NCI-H2029 treated with DMSO at 0.1 percent for 48 hours (cell line): Measurements from ENCODE around the gene SMARCC1.

Experiments
- DNase-seq: peaks from one replicate; lab custom pipeline; 2025; lab: John Stamatoyannopoulos, UW

The SMARCC1 gene

GRCh38 chr3:47701388-47701787 lies 80.3 kb downstream of the SMARCC1 start:
- no peak for DNase-seq

GRCh38 chr3:47692158-47692557 lies 89.5 kb downstream of the SMARCC1 start:
- no peak for DNase-seq

DNA sequence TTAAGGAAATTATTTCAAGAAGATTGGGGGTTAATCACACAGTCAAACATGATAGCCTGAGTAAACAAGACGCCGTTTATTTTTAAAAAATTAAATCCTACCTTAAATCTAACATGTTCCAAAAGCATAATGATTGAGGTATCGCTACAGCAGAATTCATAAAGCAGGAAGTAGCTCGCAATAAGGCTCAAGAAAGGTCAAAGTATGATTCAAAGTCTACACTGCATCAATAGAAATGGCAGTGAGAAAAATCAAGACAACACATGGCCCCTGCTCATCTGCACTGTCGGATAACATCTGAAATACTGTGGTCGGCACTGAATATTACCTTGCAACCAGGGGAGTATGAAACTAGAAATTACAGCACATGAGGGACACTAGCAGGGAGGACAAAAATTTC lies 93.2 kb downstream of the SMARCC1 start:
- DNase-seq = no peak

DNA sequence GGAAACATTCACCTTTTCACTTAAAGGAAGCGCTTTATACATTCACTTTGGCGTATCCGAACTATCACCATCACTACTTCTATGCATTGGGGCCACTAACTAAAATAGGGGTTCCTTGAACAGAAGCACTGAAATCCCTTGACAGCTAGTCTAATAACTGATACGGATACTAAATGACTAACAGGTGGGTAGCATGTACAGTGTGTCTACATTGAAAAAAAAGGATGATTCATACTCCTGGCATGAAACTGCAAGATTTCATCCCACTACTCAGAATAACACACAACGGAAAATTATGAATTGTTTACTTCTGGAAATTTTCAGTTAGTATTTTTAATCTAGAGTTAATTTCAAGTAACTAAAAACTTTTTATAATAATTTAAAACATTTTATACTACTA lies 96.7 kb downstream of the SMARCC1 start:
- DNase-seq = no peak

DNA sequence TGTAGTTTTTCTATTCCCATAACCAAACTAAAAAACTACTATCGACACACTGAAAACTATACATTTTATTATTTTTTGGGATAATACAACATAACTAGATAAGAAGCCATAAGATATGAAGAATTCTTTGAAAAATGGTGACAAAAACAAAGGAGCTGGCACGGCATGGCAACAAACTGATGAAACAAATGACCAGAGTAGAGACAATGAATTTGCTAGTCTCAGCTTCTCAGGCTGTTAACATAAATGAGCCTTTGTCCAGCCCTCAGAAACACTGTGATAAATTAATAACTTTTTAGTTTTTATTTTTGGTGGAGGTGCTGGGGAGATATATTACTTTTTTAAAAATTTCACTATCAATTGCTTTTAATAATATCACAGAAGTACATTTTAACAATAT lies 100.7 kb downstream of the SMARCC1 start:
- no peak for DNase-seq

- DNase-seq = no peak
Measured at GRCh38 chr3:47678446-47679338, 103.0 kb downstream of the SMARCC1 start.

DNA sequence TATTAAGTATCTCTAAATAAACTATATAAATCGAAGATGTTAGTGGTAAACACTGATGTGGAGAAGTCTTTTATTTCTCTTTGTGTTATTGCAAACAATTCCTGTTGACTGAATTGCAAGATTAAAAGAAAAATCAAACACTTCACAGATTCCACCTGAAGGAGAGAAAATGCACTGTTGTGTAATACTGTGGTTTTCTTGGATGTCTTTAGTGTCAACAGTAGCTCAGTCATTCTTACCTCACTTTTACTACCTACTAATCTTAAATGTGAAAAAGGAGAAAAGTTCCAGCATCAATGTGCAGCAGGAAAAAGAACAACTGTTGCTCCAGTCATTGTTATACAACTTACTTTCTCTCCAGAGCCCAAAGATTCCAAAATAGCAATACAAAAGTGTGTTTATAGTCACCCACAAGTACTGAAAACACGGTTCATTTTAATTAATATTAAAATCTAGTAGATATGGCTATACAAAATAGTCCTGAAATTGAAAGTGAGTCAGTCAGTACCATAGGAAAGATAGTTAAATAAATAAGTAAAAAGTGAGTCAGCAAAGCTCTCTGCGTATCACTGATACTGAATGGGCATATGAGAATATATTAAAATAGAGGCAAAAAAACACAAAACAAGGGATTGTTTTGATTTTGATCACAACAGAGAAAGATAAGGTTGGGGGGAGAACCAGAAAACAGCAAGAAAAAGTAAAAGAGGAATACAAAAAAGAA lies 112.5 kb downstream of the SMARCC1 start:
- no peak for DNase-seq

DNA sequence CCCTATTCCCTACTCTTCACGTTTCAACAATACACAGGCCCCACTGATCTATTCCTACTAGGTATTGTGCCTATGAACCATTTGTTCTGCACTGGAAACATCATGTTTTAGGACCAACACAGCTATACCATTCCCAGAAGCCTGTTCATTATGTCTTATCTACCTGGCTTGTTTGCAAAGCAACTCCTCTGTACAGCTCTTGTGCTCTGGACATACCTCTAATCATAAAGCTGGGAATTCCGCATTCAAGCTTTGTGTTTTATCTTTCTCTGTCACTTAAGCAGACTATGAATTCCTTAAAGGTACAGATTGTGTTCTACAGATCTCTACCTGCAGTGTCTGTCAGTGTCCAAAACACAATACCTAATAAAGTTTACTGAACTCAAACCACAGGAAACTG lies 115.6 kb downstream of the SMARCC1 start:
- no peak for DNase-seq

DNA sequence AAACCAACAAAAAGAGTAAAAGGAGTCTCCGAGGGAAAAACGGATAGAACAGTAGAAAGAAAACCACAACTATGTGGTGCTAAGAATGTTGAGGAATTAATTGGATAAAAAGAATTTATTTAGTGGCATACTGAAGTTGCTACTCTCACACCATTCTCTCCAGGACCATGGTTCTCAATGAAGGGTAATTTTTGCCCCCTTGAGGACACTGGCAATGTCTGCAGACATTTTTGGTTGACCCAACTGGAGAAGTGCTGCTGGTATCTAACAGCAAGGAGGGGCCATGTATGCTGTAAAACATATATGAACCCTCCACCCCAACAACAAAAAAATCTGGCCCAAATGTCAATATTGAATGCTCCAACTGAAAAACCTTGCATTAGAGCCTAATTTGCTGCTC lies 117.2 kb downstream of the SMARCC1 start:
- DNase-seq = no peak

GRCh38 chr3:47663630-47664240 lies 118.0 kb downstream of the SMARCC1 start:
- no peak for DNase-seq

- no peak for DNase-seq
Measured at GRCh38 chr3:47661121-47661752, 120.5 kb downstream of the SMARCC1 start.

GRCh38 chr3:47658444-47658843 lies 123.2 kb downstream of the SMARCC1 start:
- no peak for DNase-seq

GRCh38 chr3:47652142-47652541 lies 129.6 kb downstream of the SMARCC1 start:
- DNase-seq = peak; percentile 12

DNA sequence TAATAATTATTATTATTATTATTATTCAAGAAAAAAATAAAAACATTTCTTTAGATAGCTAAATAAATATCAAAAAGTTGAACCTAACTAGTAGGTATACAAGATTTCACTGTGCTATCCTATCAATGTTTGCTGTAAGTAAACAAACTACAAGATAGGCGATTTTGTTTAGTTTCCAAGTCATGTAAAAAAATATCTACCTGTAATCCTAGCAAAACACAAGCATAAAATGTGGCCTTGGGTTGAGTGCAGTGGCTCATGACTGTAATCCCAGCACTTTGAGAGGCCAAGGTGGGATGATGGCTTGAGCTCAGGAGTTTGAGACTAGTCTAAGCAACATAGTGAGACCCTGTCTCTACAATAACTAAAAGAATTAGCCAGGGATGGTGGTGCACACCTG lies 131.4 kb downstream of the SMARCC1 start:
- no peak for DNase-seq

GRCh38 chr3:47647550-47647949 lies 134.1 kb downstream of the SMARCC1 start:
- no peak for DNase-seq

DNA sequence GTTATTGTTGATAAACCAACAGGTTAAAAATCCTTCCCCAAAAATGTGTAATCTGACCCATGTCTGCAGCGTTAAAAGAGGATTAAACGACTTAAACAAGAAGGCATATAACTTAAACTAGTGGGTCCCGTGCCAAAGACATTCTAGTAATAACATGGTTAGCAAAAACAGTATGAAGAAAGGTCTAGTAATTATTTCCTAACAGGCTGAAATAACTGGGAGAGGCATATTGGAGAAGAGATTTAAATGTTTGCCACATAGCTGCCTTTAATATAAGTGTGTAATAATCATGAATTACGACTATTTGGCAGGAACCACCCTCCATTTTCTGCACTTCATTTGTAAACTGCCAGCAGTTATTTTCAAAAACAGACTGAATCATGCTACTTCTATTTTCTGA lies 135.3 kb downstream of the SMARCC1 start:
- DNase-seq = no peak

GRCh38 chr3:47645551-47645950 lies 136.1 kb downstream of the SMARCC1 start:
- DNase-seq = no peak

- DNase-seq = no peak
Measured at GRCh38 chr3:47643092-47643491, 138.6 kb downstream of the SMARCC1 start.

- no peak for DNase-seq
Measured at GRCh38 chr3:47641739-47642138, 140.0 kb downstream of the SMARCC1 start.

DNA sequence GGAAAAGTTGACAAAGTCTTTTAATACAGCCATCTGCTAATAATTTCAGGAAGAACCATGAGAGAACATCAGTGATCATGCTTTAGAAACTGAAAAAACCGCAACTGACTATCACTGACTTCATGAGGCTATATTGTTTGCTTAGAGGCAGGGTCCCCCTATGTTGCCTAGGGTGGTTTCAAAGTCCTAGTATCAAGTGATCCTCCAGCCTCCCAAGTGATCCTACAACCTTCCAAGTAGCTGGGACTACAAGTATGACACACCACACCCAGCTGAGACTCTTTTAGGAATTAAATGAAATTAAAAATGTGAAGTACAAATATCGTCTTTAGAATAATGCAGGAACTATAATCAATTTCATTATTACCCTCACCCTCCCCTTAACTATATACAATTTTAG lies 144.8 kb downstream of the SMARCC1 start:
- no peak for DNase-seq

GRCh38 chr3:47636225-47636624 lies 145.5 kb downstream of the SMARCC1 start:
- no peak for DNase-seq

- DNase-seq = no peak
Measured at GRCh38 chr3:47635536-47635935, 146.2 kb downstream of the SMARCC1 start.
